ENCODE results near the gene TET1. TPM values are rescaled to one million over a fixed set of nuclear protein-coding genes. Genes with fewer than 3 reads are reported as not detected.

TET1 gene
- total RNA-seq, 1 experiment from 2014 or later = 2.7 TPM

- BruUV-seq (replicated peaks) = no TSS peak
- Histone ChIP-seq H2AFZ (ENCODE audit: low read depth, low read length, poor library complexity, severe bottlenecking) (no peak overlapping the region), H3K27me3 (ENCODE audit: insufficient read depth, low read length) (no peaks in the 10 kb centered on the region), H3K79me2 (ENCODE audit: insufficient read depth, low read length) (no peaks in the 10 kb centered on the region), H3K9me2 (ENCODE audit: insufficient read depth) (no peaks in the 10 kb centered on the region), H3K36me3 (ENCODE audit: control insufficient read depth in 1 of 2, insufficient read depth in 2 of 2, low read length in 2 of 2) (no peaks in the 10 kb centered on the region), H3K4me1 (ENCODE audit: control insufficient read depth in 1 of 2, insufficient read depth in 2 of 2, low read length in 2 of 2) (no peaks in the 10 kb centered on the region), H3K4me3 (replicated peaks in 1 of 2; ENCODE audit: low read depth in 1 of 2, low read length in 2 of 2) (no peak overlapping the region), H3K9ac (ENCODE audit: low read length) (no peak overlapping the region), H4K20me1 (ENCODE audit: insufficient read depth) (no peaks in the 10 kb centered on the region), H3K4me2 (ENCODE audit: low read length) (no peak overlapping the region), H3K9me3 (ENCODE audit: control insufficient read depth in 1 of 2, insufficient read depth in 1 of 2, low read depth in 1 of 2, low read length in 2 of 2) (no peaks in the 10 kb centered on the region), H3K27ac (ENCODE audit: low read depth, low read length) (no peak overlapping the region)
- DNase-seq (ENCODE audit: low read depth, low spot score) = no peak
- TF ChIP-seq ZNF274 (IDR thresholded peaks at IDR 0.05; ENCODE audit: low read depth, low read length) = no peak
- no peak for TF ChIP-seq SRF (IDR thresholded peaks at IDR 0.05; ENCODE audit: low read depth)
- no peak for TF ChIP-seq POLR2A (IDR thresholded peaks at IDR 0.05; ENCODE audit: borderline replicate concordance, extremely low read depth, insufficient read depth, insufficient read length)
- TF ChIP-seq ZFX (IDR thresholded peaks at IDR 0.05) = no peak
- TF ChIP-seq CTCF (IDR thresholded peaks at IDR 0.05 in 2 of 3, conservative IDR thresholded peaks at IDR 0.05 in 1 of 3; ENCODE audit: borderline replicate concordance in 1 of 3, insufficient read depth in 1 of 3, low read depth in 2 of 3, low read length in 2 of 3) = no peak
- no peak for TF ChIP-seq POLR2AphosphoS5 (IDR thresholded peaks at IDR 0.05; ENCODE audit: low read depth, low read length)
- TF ChIP-seq ELF1 (IDR thresholded peaks at IDR 0.05; ENCODE audit: borderline replicate concordance, low read depth) = no peak
- TF ChIP-seq RAD21 (IDR thresholded peaks at IDR 0.05; ENCODE audit: low read depth) = no peak
- TF ChIP-seq EGR1 (IDR thresholded peaks at IDR 0.05; ENCODE audit: low read depth) = no peak
- no peak for TF ChIP-seq ZBTB33 (IDR thresholded peaks at IDR 0.05; ENCODE audit: extremely low read depth, insufficient replicate concordance, low read length)
- TF ChIP-seq ATF3 (IDR thresholded peaks at IDR 0.05) = no peak
- TF ChIP-seq MAX (IDR thresholded peaks at IDR 0.05) = no peak
- TF ChIP-seq CEBPB (IDR thresholded peaks at IDR 0.05; ENCODE audit: low read depth) = no peak
- CTCF ChIA-PET = no interaction called here
- RAD21 ChIA-PET (ENCODE audit: low non-redundant PET in 1 of 2, low total read pairs in 2 of 2, uncharacterized antibody in 2 of 2, unreplicated experiment in 2 of 2) = no interaction called here
- POLR2A ChIA-PET = no interaction called here
- ATAC-seq = no peak
- intact Hi-C loops (cut with micrococcal nuclease) = no loop called here
Observed at GRCh38 chr10:68586606-68587305, 26.6 kb downstream of the TET1 start.

All from HCT116 (cell line).